ENCODE results near the gene SH3RF2.
"Not testable (repeated sequence)": the region's sequence is repeated elsewhere in the genome, so short reads cannot be mapped to it uniquely, and the experiment has no call there.

SH3RF2 gene

GRCh38 chr5:145948921-145949320, 12.5 kb downstream of the SH3RF2 start:
- H3K27ac ChIP-seq (ENCODE audit: low read depth, low read length, severe bottlenecking) = no peak overlapping the region
- H3K4me1 ChIP-seq (ENCODE audit: control insufficient read depth, insufficient read depth, low read length, poor library complexity, severe bottlenecking) = peaks cover 30% of the 10 kb centered on the region
- no peaks in the 10 kb centered on the region for H3K36me3 ChIP-seq (ENCODE audit: control insufficient read depth, insufficient read depth, low read length)
- no peak overlapping the region for H3K4me3 ChIP-seq (ENCODE audit: extremely low read depth, insufficient read depth, low read length, poor library complexity, severe bottlenecking)
- H3K9me3 ChIP-seq (ENCODE audit: control insufficient read depth, low read length) = peaks cover 3% of the 10 kb centered on the region
- WGBS, 2 experiments (ENCODE audit: insufficient coverage in 2 of 2) = 95 to 98% methylated on average over 6 of the region's 6 CpGs

- WGBS, 2 experiments (ENCODE audit: insufficient coverage in 2 of 2) = 22 to 75% methylated on average over 1 of the region's 2 CpGs
- peaks cover 30% of the 10 kb centered on the region for H3K4me1 ChIP-seq (ENCODE audit: control insufficient read depth, insufficient read depth, low read length, poor library complexity, severe bottlenecking)
- H3K27ac ChIP-seq (ENCODE audit: low read depth, low read length, severe bottlenecking) = no peak overlapping the region
- no peak overlapping the region for H3K4me3 ChIP-seq (ENCODE audit: extremely low read depth, insufficient read depth, low read length, poor library complexity, severe bottlenecking)
- H3K9me3 ChIP-seq (ENCODE audit: control insufficient read depth, low read length) = peaks cover 6% of the 10 kb centered on the region
- H3K36me3 ChIP-seq (ENCODE audit: control insufficient read depth, insufficient read depth, low read length) = no peaks in the 10 kb centered on the region
Measured at GRCh38 chr5:145949474-145949873, 13.1 kb downstream of the SH3RF2 start.

DNA sequence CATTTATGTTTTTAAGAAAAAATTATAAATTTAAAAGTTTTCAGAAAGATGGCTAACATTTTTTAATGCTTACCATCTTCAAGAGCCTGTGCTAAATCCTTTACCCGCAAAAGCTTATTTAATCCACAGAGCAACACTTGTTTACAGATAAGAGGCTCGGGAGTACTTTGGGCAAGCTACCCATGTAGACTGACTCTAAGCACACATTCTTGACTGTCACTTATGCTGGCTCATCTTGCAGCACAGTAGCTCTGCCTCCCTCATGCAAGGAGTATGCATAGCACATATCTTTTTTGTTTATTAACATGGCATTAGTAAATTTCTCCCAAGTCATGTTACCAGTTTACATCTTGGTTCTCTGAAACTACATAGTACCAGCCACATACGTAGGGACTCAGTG, 14.7 kb downstream of the SH3RF2 start:
- peaks cover 6% of the 10 kb centered on the region for H3K9me3 ChIP-seq (ENCODE audit: control insufficient read depth, low read length)
- peaks cover 21% of the 10 kb centered on the region for H3K4me1 ChIP-seq (ENCODE audit: control insufficient read depth, insufficient read depth, low read length, poor library complexity, severe bottlenecking)
- H3K27ac ChIP-seq (ENCODE audit: low read depth, low read length, severe bottlenecking) = no peak overlapping the region
- H3K36me3 ChIP-seq (ENCODE audit: control insufficient read depth, insufficient read depth, low read length) = no peaks in the 10 kb centered on the region
- WGBS, 2 experiments (ENCODE audit: insufficient coverage in 2 of 2) = 76 to 83% methylated on average over 3 of the region's 3 CpGs
- H3K4me3 ChIP-seq (ENCODE audit: extremely low read depth, insufficient read depth, low read length, poor library complexity, severe bottlenecking) = no peak overlapping the region

DNA sequence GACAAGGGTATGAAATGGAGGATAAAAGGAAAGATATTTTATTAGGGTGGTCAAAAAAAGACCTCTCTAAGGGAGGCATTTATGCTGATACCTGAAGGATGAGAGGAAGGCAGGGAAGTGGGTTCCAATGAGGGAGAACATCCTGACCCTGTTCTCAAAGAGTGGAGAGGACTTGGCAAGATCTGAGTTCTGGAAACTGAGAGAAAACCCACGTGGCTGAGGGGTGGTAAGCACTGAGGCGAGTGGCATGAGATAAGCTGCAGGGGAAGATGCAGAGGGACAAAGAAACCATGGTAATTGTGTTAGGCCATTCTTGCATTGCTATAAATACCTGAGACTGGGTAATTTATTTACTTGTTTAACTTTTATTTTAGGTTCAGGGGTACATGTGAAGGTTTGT, 16.8 kb downstream of the SH3RF2 start:
- H3K36me3 ChIP-seq (ENCODE audit: control insufficient read depth, insufficient read depth, low read length) = no peaks in the 10 kb centered on the region
- peaks cover 16% of the 10 kb centered on the region for H3K4me1 ChIP-seq (ENCODE audit: control insufficient read depth, insufficient read depth, low read length, poor library complexity, severe bottlenecking)
- H3K9me3 ChIP-seq (ENCODE audit: control insufficient read depth, low read length) = peaks cover 6% of the 10 kb centered on the region
- WGBS, 2 experiments (ENCODE audit: insufficient coverage in 2 of 2) = 88 to 92% methylated on average over 2 of the region's 2 CpGs
- no peak overlapping the region for H3K27ac ChIP-seq (ENCODE audit: low read depth, low read length, severe bottlenecking)
- H3K4me3 ChIP-seq (ENCODE audit: extremely low read depth, insufficient read depth, low read length, poor library complexity, severe bottlenecking) = no peak overlapping the region

DNA sequence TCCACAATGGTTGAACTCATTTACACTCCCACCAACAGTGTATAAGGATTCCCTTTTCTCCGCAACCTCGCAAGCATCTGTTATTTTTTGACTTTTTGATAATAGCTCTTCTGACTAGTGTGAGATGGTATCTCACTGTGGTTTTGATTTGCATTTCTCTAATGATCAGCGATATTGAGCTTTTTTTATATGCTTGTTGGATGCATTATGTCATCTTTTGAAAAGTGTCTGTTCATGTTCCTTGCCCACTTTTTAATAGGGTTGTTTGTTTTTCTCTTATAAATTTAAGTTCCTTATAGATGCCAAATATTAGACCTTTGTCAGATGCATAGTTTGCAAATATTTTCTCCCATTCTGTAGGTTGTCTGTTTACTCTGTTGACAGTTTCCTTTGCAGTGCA, 17.8 kb downstream of the SH3RF2 start:
- H3K4me1 ChIP-seq (ENCODE audit: control insufficient read depth, insufficient read depth, low read length, poor library complexity, severe bottlenecking) = peaks cover 16% of the 10 kb centered on the region
- 89 to 100% methylated on average over 1 of the region's 3 CpGs for WGBS, 2 experiments (ENCODE audit: insufficient coverage in 2 of 2)
- H3K4me3 ChIP-seq (ENCODE audit: extremely low read depth, insufficient read depth, low read length, poor library complexity, severe bottlenecking); H3K27ac ChIP-seq (ENCODE audit: low read depth, low read length, severe bottlenecking); H3K36me3 ChIP-seq (ENCODE audit: control insufficient read depth, insufficient read depth, low read length); H3K9me3 ChIP-seq (ENCODE audit: control insufficient read depth, low read length): not testable (repeated sequence)

DNA sequence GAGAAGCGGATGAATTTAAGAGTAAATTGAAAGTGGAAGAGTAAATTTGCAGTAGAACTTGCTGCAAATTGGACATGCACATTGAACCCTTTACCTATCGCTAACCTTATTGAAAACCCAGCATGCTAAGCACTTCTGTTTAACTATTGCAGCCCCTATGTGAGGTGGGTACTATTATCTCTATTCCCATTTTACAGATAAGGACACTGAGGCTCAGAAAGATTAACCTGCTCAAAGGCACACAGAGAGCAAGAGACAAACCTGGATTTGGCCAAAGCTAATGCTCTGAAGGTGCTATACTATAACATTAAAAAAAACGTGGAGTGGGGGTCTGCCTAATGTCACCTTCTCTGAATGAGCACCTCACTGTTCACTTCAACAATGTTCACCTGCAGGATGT, 21.0 kb downstream of the SH3RF2 start:
- WGBS, 2 experiments (ENCODE audit: insufficient coverage in 2 of 2) = 86 to 100% methylated on average over 2 of the region's 3 CpGs
- Histone ChIP-seq H3K27ac (ENCODE audit: low read depth, low read length, severe bottlenecking) (no peak overlapping the region), H3K4me1 (ENCODE audit: control insufficient read depth, insufficient read depth, low read length, poor library complexity, severe bottlenecking) (peaks cover 19% of the 10 kb centered on the region), H3K36me3 (ENCODE audit: control insufficient read depth, insufficient read depth, low read length) (no peaks in the 10 kb centered on the region), H3K4me3 (ENCODE audit: extremely low read depth, insufficient read depth, low read length, poor library complexity, severe bottlenecking) (no peak overlapping the region), H3K9me3 (ENCODE audit: control insufficient read depth, low read length) (peaks cover 6% of the 10 kb centered on the region)

DNA sequence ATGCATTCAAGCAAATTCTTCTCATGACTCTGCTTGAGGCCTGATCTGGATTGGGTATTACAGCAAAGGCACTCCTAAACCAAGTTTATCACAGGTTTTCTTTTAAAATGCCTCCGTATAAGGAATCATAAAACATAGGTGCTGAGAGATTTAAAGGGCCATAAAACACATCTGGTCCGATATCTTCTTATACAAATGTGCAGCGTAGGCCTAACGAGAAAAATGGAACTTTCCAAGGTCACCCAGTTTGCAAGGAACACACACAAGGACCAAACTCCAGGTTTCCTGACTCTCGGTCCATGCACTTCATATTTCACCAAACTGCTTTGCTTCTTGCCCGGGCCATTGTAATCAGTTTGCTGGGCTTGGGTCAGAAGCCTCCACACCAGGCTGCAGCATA, 22.1 kb downstream of the SH3RF2 start:
- no peak overlapping the region for H3K27ac ChIP-seq (ENCODE audit: low read depth, low read length, severe bottlenecking)
- WGBS, 2 experiments (ENCODE audit: insufficient coverage in 2 of 2) = 94% methylated on average over 5 to 6 of the region's 6 CpGs

GRCh38 chr5:145960166-145960565, 23.8 kb downstream of the SH3RF2 start:
- no peak overlapping the region for H3K27ac ChIP-seq (ENCODE audit: low read depth, low read length, severe bottlenecking)
- WGBS, 2 experiments (ENCODE audit: insufficient coverage in 2 of 2) = no CpG with 5 or more reads among the region's 1 CpG
- H3K9me3 ChIP-seq (ENCODE audit: control insufficient read depth, low read length) = no peaks in the 10 kb centered on the region
- H3K36me3 ChIP-seq (ENCODE audit: control insufficient read depth, insufficient read depth, low read length) = no peaks in the 10 kb centered on the region
- no peak overlapping the region for H3K4me3 ChIP-seq (ENCODE audit: extremely low read depth, insufficient read depth, low read length, poor library complexity, severe bottlenecking)
- H3K4me1 ChIP-seq (ENCODE audit: control insufficient read depth, insufficient read depth, low read length, poor library complexity, severe bottlenecking) = peaks cover 20% of the 10 kb centered on the region

More for the DNA sequence above, 22.1 kb downstream of the SH3RF2 start:
- no peaks in the 10 kb centered on the region for H3K36me3 ChIP-seq (ENCODE audit: control insufficient read depth, insufficient read depth, low read length)
- H3K4me3 ChIP-seq (ENCODE audit: extremely low read depth, insufficient read depth, low read length, poor library complexity, severe bottlenecking) = no peak overlapping the region
- H3K4me1 ChIP-seq (ENCODE audit: control insufficient read depth, insufficient read depth, low read length, poor library complexity, severe bottlenecking) = peaks cover 20% of the 10 kb centered on the region
- peaks cover 6% of the 10 kb centered on the region for H3K9me3 ChIP-seq (ENCODE audit: control insufficient read depth, low read length)

GRCh38 chr5:145960848-145961600, 24.6 kb downstream of the SH3RF2 start:
- H3K9me3 ChIP-seq (ENCODE audit: control insufficient read depth, low read length) = no peaks in the 10 kb centered on the region
- WGBS, 2 experiments (ENCODE audit: insufficient coverage in 2 of 2) = 83 to 100% methylated on average over 2 of the region's 4 CpGs
- no peak overlapping the region for H3K4me3 ChIP-seq (ENCODE audit: extremely low read depth, insufficient read depth, low read length, poor library complexity, severe bottlenecking)
- H3K27ac ChIP-seq (ENCODE audit: low read depth, low read length, severe bottlenecking) = no peak overlapping the region
- no peaks in the 10 kb centered on the region for H3K36me3 ChIP-seq (ENCODE audit: control insufficient read depth, insufficient read depth, low read length)
- H3K4me1 ChIP-seq (ENCODE audit: control insufficient read depth, insufficient read depth, low read length, poor library complexity, severe bottlenecking) = peaks cover 20% of the 10 kb centered on the region

GRCh38 chr5:145962001-145962400, 25.6 kb downstream of the SH3RF2 start:
- 55% methylated on average over 2 of the region's 2 CpGs; no CpG with 5 or more reads in 1 of the 2 experiments for WGBS, 2 experiments (ENCODE audit: insufficient coverage in 2 of 2)
- Histone ChIP-seq H3K36me3 (ENCODE audit: control insufficient read depth, insufficient read depth, low read length) (no peaks in the 10 kb centered on the region), H3K9me3 (ENCODE audit: control insufficient read depth, low read length) (no peaks in the 10 kb centered on the region), H3K27ac (ENCODE audit: low read depth, low read length, severe bottlenecking) (no peak overlapping the region), H3K4me3 (ENCODE audit: extremely low read depth, insufficient read depth, low read length, poor library complexity, severe bottlenecking) (no peak overlapping the region), H3K4me1 (ENCODE audit: control insufficient read depth, insufficient read depth, low read length, poor library complexity, severe bottlenecking) (peaks cover 20% of the 10 kb centered on the region)

DNA sequence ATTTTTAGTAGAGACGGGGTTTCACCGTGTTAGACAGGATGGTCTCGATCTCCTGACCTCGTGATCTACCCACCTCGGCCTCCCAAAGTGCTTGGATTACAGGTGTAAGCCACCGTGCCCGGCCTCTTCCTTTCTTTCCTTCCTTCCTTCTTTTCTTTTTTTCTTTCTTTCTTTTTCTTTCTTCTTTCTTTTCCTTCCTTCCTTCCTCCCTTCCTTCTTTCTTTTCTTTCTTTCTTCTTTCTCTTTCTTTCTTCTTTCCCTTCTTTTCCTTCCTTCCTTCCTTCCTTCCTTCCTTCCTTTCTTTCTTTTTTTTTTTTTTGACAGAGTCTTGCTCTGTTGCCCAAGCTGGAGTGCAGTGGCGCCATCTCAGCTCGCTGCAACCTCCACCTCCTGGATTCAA, 27.6 kb downstream of the SH3RF2 start:
- not testable (repeated sequence) for H3K9me3 ChIP-seq (ENCODE audit: control insufficient read depth, low read length); H3K4me3 ChIP-seq (ENCODE audit: extremely low read depth, insufficient read depth, low read length, poor library complexity, severe bottlenecking); H3K27ac ChIP-seq (ENCODE audit: low read depth, low read length, severe bottlenecking); H3K36me3 ChIP-seq (ENCODE audit: control insufficient read depth, insufficient read depth, low read length)
- peaks cover 20% of the 10 kb centered on the region for H3K4me1 ChIP-seq (ENCODE audit: control insufficient read depth, insufficient read depth, low read length, poor library complexity, severe bottlenecking)
- 90 to 100% methylated on average over 7 to 9 of the region's 9 CpGs for WGBS, 2 experiments (ENCODE audit: insufficient coverage in 2 of 2)

Measured in mesodermal cell (in vitro differentiated cells).